HepG2 (cell line): Measurements from ENCODE around the gene SPHK1. TPM values are rescaled to one million over a fixed set of nuclear protein-coding genes. Genes with fewer than 3 reads are reported as not detected.

ENCODE experiments used
- EEA1 ChIP-seq: sonication (generic); formaldehyde crosslinking; IDR thresholded peaks from 2 replicates; pipeline ENCODE4 v1.5.1; 2020; ENCODE audit warnings: mild to moderate bottlenecking, missing genetic modification reagents, borderline replicate concordance
- EHMT2 ChIP-seq: fragments of 200-600 bp; sonication (generic); IDR thresholded peaks from 2 replicates; pipeline ENCODE4 v1.7.0; 2017; ENCODE audit warnings: antibody characterized with exemption, low read depth, low read length, borderline replicate concordance
- EP300 ChIP-seq, 3 experiments: sonication (generic) in 1 of 3; formaldehyde crosslinking in 1 of 3; IDR thresholded peaks; 2 replicates each; pipeline versions ENCODE4 v1.5.1 to v1.6.1; 2011 to 2020; ENCODE audit warnings: low read depth in 2 of 3, low read length in 2 of 3, borderline replicate concordance in 1 of 3, improper control_type of control experiment in 1 of 3, mild to moderate bottlenecking in 1 of 3, missing genetic modification reagents in 1 of 3, moderate library complexity in 1 of 3
- JDP2 ChIP-seq: sonication (generic); formaldehyde crosslinking; IDR thresholded peaks from 2 replicates; pipeline ENCODE4 v1.8.1; 2022; ENCODE audit warnings: missing genetic modification reagents, borderline replicate concordance
- JUND ChIP-seq: sonication (generic); formaldehyde crosslinking; IDR thresholded peaks from 2 replicates; pipeline ENCODE4 v1.8.0; 2022; ENCODE audit warnings: mild to moderate bottlenecking, missing genetic modification reagents
- MATR3 ChIP-seq: sonication (generic); formaldehyde crosslinking; IDR thresholded peaks from 2 replicates; pipeline ENCODE4 v1.4.0; 2020; ENCODE audit warnings: missing genetic modification reagents
- NFE2 ChIP-seq: sonication (generic); formaldehyde crosslinking; IDR thresholded peaks from 2 replicates; pipeline ENCODE4 v1.4.0; 2020; ENCODE audit warnings: missing genetic modification reagents
- NFKB2 ChIP-seq: sonication (generic); formaldehyde crosslinking; IDR thresholded peaks from 2 replicates; pipeline ENCODE4 v1.4.0; 2020; ENCODE audit warnings: missing genetic modification reagents, borderline replicate concordance
- PHF8 ChIP-seq: sonication (generic); formaldehyde crosslinking; IDR thresholded peaks from 2 replicates; pipeline ENCODE4 v1.5.0; 2020; ENCODE audit warnings: missing genetic modification reagents
- PRMT3 ChIP-seq: sonication (generic); formaldehyde crosslinking; IDR thresholded peaks from 2 replicates; pipeline ENCODE4 v1.8.1; 2022; ENCODE audit warnings: low read depth, mild to moderate bottlenecking, moderate library complexity, missing genetic modification reagents, borderline replicate concordance
- PRPF4 ChIP-seq: fragments of 200-400 bp; formaldehyde crosslinking; IDR thresholded peaks from 2 replicates; pipeline ENCODE4 v1.6.1; 2016; ENCODE audit warnings: low read length, low read depth; ENCODE audit not compliant: poor library complexity, severe bottlenecking
- RBFOX2 ChIP-seq: fragments of 200-400 bp; formaldehyde crosslinking; IDR thresholded peaks from 2 replicates; pipeline ENCODE4 v1.6.1; 2017; ENCODE audit warnings: low read depth, mild to moderate bottlenecking, low read length
- RNF2 ChIP-seq: fragments of 450-650 bp; conservative IDR thresholded peaks from 2 replicates; pipeline ENCODE4 v1.6.1; 2016; ENCODE audit warnings: low read depth
- RXRA ChIP-seq: sonication (generic); formaldehyde crosslinking; IDR thresholded peaks from 2 replicates; pipeline ENCODE4 v1.5.1; 2020; ENCODE audit warnings: missing genetic modification reagents
- SAP130 ChIP-seq: IDR thresholded peaks from 2 replicates; pipeline ENCODE4 v1.6.1; 2016; ENCODE audit warnings: low read depth
- TAF1 ChIP-seq: sonication (generic); formaldehyde crosslinking; IDR thresholded peaks from 2 replicates; pipeline ENCODE4 v1.4.0; 2020; ENCODE audit warnings: missing genetic modification reagents
- ZFP82 ChIP-seq: sonication (generic); formaldehyde crosslinking; IDR thresholded peaks from 2 replicates; pipeline ENCODE4 v1.5.1; 2020; ENCODE audit warnings: mild to moderate bottlenecking, missing genetic modification reagents, borderline replicate concordance
- ZNF282 ChIP-seq: fragments of 450-650 bp; IDR thresholded peaks from 2 replicates; pipeline ENCODE4 v1.6.1; 2018; ENCODE audit not compliant: partially characterized antibody
- ZNF3 ChIP-seq: IDR thresholded peaks from 2 replicates; pipeline ENCODE4 v1.7.0; 2017; ENCODE audit warnings: inconsistent platforms
- ZNF326 ChIP-seq: sonication (generic); formaldehyde crosslinking; IDR thresholded peaks from 2 replicates; pipeline ENCODE4 v1.4.0; 2020; ENCODE audit warnings: missing genetic modification reagents, borderline replicate concordance
- ZNF589 ChIP-seq: sonication (generic); formaldehyde crosslinking; conservative IDR thresholded peaks from 2 replicates; pipeline ENCODE4 v1.8.0; 2022; ENCODE audit warnings: mild to moderate bottlenecking, moderate library complexity, missing genetic modification reagents
- ZNF792 ChIP-seq: IDR thresholded peaks from 2 replicates; pipeline ENCODE4 v1.6.1; 2016
- polyA plus RNA-seq, 8 experiments: library from polyadenylated mRNA; depleted of rRNA in 3 of 8; stranded (reverse) in 7 of 8; unstranded in 1 of 8; fragments of >200 nt; fragmentation: Illumina TruSeq in 4 of 8; extraction: Trizol in 4 of 8; gene quantifications; 2 replicates each; pipeline versions ENCODE4 v1.2.1 to v1.2.3, GENCODE V29; 2011 to 2016; ENCODE audit warnings: low read depth in 4 of 8, missing spikeins in 1 of 8, mixed read lengths in 1 of 8; ENCODE audit not compliant: insufficient read depth in 1 of 8
- total RNA-seq, 5 experiments: library from RNA; depleted of rRNA; stranded (reverse); fragments of >200 nt; fragmentation: Illumina TruSeq; extraction: Trizol; gene quantifications; 2 replicates each; pipeline ENCODE4 v1.2.3, GENCODE V29; 2016; ENCODE audit warnings: low read depth in 1 of 5
- TF ChIP-seq, protein P1 (sequence below): sonication (generic); formaldehyde crosslinking; IDR thresholded peaks from 2 replicates; pipeline ENCODE4 v1.4.0; 2020; ENCODE audit warnings: missing genetic modification reagents
- TF ChIP-seq, protein P2 (sequence below): sonication (generic); formaldehyde crosslinking; IDR thresholded peaks from 2 replicates; pipeline ENCODE4 v1.4.0; 2020; ENCODE audit warnings: missing genetic modification reagents
- TF ChIP-seq, protein P3 (sequence below): sonication (generic); formaldehyde crosslinking; IDR thresholded peaks from 2 replicates; pipeline ENCODE4 v1.4.0; 2020; ENCODE audit warnings: missing genetic modification reagents

Gene SPHK1
- total and polyA plus RNA-seq, 2 of the 13 experiments (the other 11 are each of a cell fraction or from before 2014, with no cell fraction given) = 129 to 160 TPM

DNA sequence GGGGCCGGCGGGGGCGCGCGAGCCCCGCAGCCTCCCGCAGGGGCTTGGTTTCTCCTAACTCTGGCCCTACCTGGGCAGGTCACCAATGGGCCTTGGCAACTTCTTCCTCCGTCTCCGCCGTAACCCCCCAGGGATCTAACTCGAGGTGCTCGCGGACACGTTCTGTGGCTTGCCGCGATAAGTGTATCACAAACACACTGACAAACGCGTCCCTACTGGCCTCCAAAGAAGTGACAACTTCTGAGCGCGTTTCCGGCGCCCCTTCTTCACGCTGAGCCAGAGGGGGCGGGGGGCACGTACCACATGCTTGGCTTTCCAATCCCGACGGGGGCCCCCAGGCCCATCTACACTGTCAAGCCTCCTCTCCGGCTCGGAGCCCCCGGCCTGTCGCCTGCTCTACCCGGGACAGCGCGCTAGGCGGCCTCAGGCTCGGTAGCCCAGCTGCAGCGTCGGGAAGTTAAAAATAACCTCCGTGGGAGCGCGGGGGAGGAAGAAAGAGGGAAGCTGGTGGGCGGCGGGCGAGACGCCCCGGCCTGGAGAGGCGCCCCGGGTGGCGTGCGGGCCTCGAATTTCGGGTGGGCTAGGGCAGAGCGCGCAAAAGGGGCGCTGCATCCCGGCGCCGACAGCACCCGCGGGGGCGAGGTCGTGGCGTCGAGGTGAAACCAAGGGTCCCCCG is 725 bp upstream of the SPHK1 start (continued):
- TF ChIP-seq EP300 (IDR thresholded peaks at IDR 0.05; ENCODE audit: low read depth in 2 of 2, low read length in 2 of 2) = no peak; a peak in 1 of 4 replicates
- TF ChIP-seq EP300 (CRISPR knock-in tag; IDR thresholded peaks at IDR 0.05; ENCODE audit: borderline replicate concordance) = 0 out of 2 replicates have a peak, but pooled peaks have one; percentile 38
- no peak for TF ChIP-seq PRPF4
- TF ChIP-seq, protein P1, sequence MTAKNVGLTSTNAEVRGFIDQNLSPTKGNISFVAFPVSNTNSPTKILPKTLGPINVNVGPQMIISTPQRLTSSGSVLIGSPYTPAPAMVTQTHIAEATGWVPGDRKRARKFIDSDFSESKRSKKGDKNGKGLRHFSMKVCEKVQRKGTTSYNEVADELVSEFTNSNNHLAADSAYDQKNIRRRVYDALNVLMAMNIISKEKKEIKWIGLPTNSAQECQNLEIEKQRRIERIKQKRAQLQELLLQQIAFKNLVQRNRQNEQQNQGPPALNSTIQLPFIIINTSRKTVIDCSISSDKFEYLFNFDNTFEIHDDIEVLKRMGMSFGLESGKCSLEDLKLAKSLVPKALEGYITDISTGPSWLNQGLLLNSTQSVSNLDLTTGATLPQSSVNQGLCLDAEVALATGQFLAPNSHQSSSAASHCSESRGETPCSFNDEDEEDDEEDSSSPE = no peak; the same call in 1 of the 2 replicates
- peak; percentile 59 for TF ChIP-seq SAP130 (CRISPR knock-in tag)
- TF ChIP-seq NFE2 = no peak
- TF ChIP-seq, protein P2, sequence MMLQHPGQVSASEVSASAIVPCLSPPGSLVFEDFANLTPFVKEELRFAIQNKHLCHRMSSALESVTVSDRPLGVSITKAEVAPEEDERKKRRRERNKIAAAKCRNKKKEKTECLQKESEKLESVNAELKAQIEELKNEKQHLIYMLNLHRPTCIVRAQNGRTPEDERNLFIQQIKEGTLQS (CRISPR knock-in tag) = peak; percentile 24
- TF ChIP-seq ZFP82 = peak; percentile 45; the same call in 1 of the 2 replicates
- TF ChIP-seq JDP2 (CRISPR knock-in tag) = 0 out of 2 replicates have a peak, but pooled peaks have one; percentile 17
- TF ChIP-seq PHF8 = peak; percentile 59
- TF ChIP-seq EHMT2 = no peak
- TF ChIP-seq MATR3 (CRISPR knock-in tag) = no peak
- TF ChIP-seq, protein P3, sequence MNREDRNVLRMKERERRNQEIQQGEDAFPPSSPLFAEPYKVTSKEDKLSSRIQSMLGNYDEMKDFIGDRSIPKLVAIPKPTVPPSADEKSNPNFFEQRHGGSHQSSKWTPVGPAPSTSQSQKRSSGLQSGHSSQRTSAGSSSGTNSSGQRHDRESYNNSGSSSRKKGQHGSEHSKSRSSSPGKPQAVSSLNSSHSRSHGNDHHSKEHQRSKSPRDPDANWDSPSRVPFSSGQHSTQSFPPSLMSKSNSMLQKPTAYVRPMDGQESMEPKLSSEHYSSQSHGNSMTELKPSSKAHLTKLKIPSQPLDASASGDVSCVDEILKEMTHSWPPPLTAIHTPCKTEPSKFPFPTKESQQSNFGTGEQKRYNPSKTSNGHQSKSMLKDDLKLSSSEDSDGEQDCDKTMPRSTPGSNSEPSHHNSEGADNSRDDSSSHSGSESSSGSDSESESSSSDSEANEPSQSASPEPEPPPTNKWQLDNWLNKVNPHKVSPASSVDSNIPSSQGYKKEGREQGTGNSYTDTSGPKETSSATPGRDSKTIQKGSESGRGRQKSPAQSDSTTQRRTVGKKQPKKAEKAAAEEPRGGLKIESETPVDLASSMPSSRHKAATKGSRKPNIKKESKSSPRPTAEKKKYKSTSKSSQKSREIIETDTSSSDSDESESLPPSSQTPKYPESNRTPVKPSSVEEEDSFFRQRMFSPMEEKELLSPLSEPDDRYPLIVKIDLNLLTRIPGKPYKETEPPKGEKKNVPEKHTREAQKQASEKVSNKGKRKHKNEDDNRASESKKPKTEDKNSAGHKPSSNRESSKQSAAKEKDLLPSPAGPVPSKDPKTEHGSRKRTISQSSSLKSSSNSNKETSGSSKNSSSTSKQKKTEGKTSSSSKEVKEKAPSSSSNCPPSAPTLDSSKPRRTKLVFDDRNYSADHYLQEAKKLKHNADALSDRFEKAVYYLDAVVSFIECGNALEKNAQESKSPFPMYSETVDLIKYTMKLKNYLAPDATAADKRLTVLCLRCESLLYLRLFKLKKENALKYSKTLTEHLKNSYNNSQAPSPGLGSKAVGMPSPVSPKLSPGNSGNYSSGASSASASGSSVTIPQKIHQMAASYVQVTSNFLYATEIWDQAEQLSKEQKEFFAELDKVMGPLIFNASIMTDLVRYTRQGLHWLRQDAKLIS (CRISPR knock-in tag) = peak; percentile 88; the same call in 1 of the 2 replicates
- TF ChIP-seq RXRA = peak; percentile 55; the same call in 1 of the 2 replicates
- peak; percentile 14; the same call in 1 of the 2 replicates for TF ChIP-seq ZNF792 (CRISPR knock-in tag)
- TF ChIP-seq EEA1 (CRISPR knock-in tag) = 0 out of 2 replicates have a peak, but pooled peaks have one; percentile 1
- TF ChIP-seq ZNF3 (CRISPR knock-in tag) = no peak
- 0 out of 2 replicates have a peak, but pooled peaks have one; percentile 63 for TF ChIP-seq ZNF589 (CRISPR knock-in tag)
- TF ChIP-seq ZNF282 = no peak
- TF ChIP-seq PRMT3 (CRISPR knock-in tag) = no peak; the same call in 1 of the 2 replicates
- TF ChIP-seq NFKB2 (CRISPR knock-in tag) = no peak; the same call in 1 of the 2 replicates
- no peak for TF ChIP-seq RBFOX2
- peak; percentile 82 for TF ChIP-seq ZNF326 (CRISPR knock-in tag)
- TF ChIP-seq JUND (CRISPR knock-in tag) = peak; percentile 16; the same call in 1 of the 2 replicates
- peak; percentile 54; the same call in 1 of the 2 replicates for TF ChIP-seq TAF1
- no peak for TF ChIP-seq RNF2
